HUES64 (cell line): ENCODE data around the gene AMBRA1.
A peak's percentile ranks its signal among the peaks of the same experiment; 100 is the strongest.

Source experiments
- H3K27ac ChIP-seq: 2 replicates; pipeline ENCODE4 v1.7.0; 2013; ENCODE audit warnings: low read depth, low read length, inconsistent platforms
- H3K27me3 ChIP-seq: 2 replicates; pipeline ENCODE4 v1.6.1; 2013; ENCODE audit warnings: mild to moderate bottlenecking, low read length; ENCODE audit not compliant: insufficient read depth
- H3K36me3 ChIP-seq: 2 replicates; pipeline ENCODE4 v1.6.1; 2013; ENCODE audit warnings: mild to moderate bottlenecking, low read length; ENCODE audit not compliant: insufficient read depth
- H3K4me1 ChIP-seq: 2 replicates; pipeline ENCODE4 v1.6.1; 2013; ENCODE audit warnings: mild to moderate bottlenecking, low read length, moderate library complexity; ENCODE audit not compliant: insufficient read depth
- H3K4me3 ChIP-seq: 2 replicates; pipeline ENCODE4 v1.5.1; 2013; ENCODE audit warnings: mild to moderate bottlenecking, low read length, moderate library complexity
- H3K9ac ChIP-seq: 2 replicates; pipeline ENCODE4 v1.6.1; 2013; ENCODE audit warnings: mild to moderate bottlenecking, low read depth, low read length
- H3K9me3 ChIP-seq: 2 replicates; pipeline ENCODE4 v1.6.1; 2013; ENCODE audit warnings: low read depth, low read length; ENCODE audit not compliant: insufficient read depth
- WGBS: fragments of 150-250, 120-280 bp; methylation state at CpG from one replicate; pipeline ENCODE4 v1.1.7; 2013; ENCODE audit warnings: missing lambda C conversion rate; 5-methylcytosine and 5-hydroxymethylcytosine counted together

Gene AMBRA1

GRCh38 chr11:46402957-46403902, 190.6 kb downstream of the AMBRA1 start:
- H3K4me3 ChIP-seq = no peak overlapping the region
- H3K27ac ChIP-seq = no peak overlapping the region
- no peaks in the 10 kb centered on the region for H3K9me3 ChIP-seq
- H3K27me3 ChIP-seq = no peaks in the 10 kb centered on the region
- no peak overlapping the region for H3K9ac ChIP-seq
- H3K36me3 ChIP-seq = peaks cover 32% of the 10 kb centered on the region
- 88% methylated on average over 6 of the region's 6 CpGs for WGBS
- no peaks in the 10 kb centered on the region for H3K4me1 ChIP-seq

- Histone ChIP-seq H3K36me3 (peaks cover 13% of the 10 kb centered on the region), H3K27me3 (peaks cover 13% of the 10 kb centered on the region), H3K4me1 (no peaks in the 10 kb centered on the region), H3K4me3 (no peak overlapping the region), H3K9me3 (no peaks in the 10 kb centered on the region), H3K27ac (no peak overlapping the region), H3K9ac (no peak overlapping the region; the same call in 1 of the 2 replicates)
- 95% methylated on average over 19 of the region's 19 CpGs for WGBS
These were observed 196.3 kb downstream of the AMBRA1 start for GRCh38 chr11:46397526-46397925.

- Histone ChIP-seq H3K4me1 (peaks cover 5% of the 10 kb centered on the region), H3K4me3 (no peak overlapping the region), H3K9me3 (no peaks in the 10 kb centered on the region), H3K9ac (no peak overlapping the region), H3K27ac (no peak overlapping the region), H3K27me3 (peaks cover 51% of the 10 kb centered on the region), H3K36me3 (peaks cover 12% of the 10 kb centered on the region)
- 93% methylated on average over 4 of the region's 4 CpGs for WGBS
These were observed 200.1 kb downstream of the AMBRA1 start for GRCh38 chr11:46393759-46394158.

GRCh38 chr11:46393231-46393616, 200.6 kb downstream of the AMBRA1 start:
- Histone ChIP-seq H3K4me1 (peaks cover 10% of the 10 kb centered on the region), H3K36me3 (peaks cover 12% of the 10 kb centered on the region), H3K9ac (no peak overlapping the region), H3K9me3 (no peaks in the 10 kb centered on the region), H3K27me3 (peaks cover 56% of the 10 kb centered on the region), H3K4me3 (peak overlapping the region; percentile 53), H3K27ac (no peak overlapping the region)
- 61% methylated on average over 3 of the region's 4 CpGs for WGBS

GRCh38 chr11:46392421-46393230, 201.2 kb downstream of the AMBRA1 start:
- Histone ChIP-seq H3K9me3 (no peaks in the 10 kb centered on the region), H3K27me3 (peaks cover 62% of the 10 kb centered on the region), H3K4me1 (peaks cover 15% of the 10 kb centered on the region), H3K36me3 (peaks cover 6% of the 10 kb centered on the region), H3K4me3 (peak overlapping the region; percentile 53), H3K27ac (no peak overlapping the region), H3K9ac (no peak overlapping the region)
- WGBS = 2% methylated on average over 71 of the region's 71 CpGs

GRCh38 chr11:46391578-46392420, 202.0 kb downstream of the AMBRA1 start, which contains the start of gene CHRM4:
TSS of gene CHRM4 (minus strand) at chr11:46391776. CDS start at chr11:46386557, 5,219 bp downstream.
- Histone ChIP-seq H3K4me3 (peak within 1 kb of the TSS; percentile 60), H3K4me1 (peaks cover 16% of the 10 kb centered on the region), H3K9ac (no peak within 1 kb of the TSS), H3K27ac (no peak within 1 kb of the TSS), H3K36me3 (no peaks in the 10 kb centered on the region), H3K9me3 (no peaks in the 10 kb centered on the region), H3K27me3 (peaks cover 70% of the 10 kb centered on the region)
- under 1% methylated on average over 123 of the region's 123 CpGs for WGBS

GRCh38 chr11:46391186-46391577, 202.6 kb downstream of the AMBRA1 start:
- H3K27ac ChIP-seq = no peak overlapping the region
- H3K9me3 ChIP-seq = no peaks in the 10 kb centered on the region
- no peaks in the 10 kb centered on the region for H3K36me3 ChIP-seq
- 6% methylated on average over 31 of the region's 31 CpGs for WGBS
- peaks cover 76% of the 10 kb centered on the region for H3K27me3 ChIP-seq
- H3K4me3 ChIP-seq = peak overlapping the region; percentile 53
- H3K4me1 ChIP-seq = peaks cover 16% of the 10 kb centered on the region
- H3K9ac ChIP-seq = no peak overlapping the region

- H3K4me3 ChIP-seq = peak overlapping the region; percentile 60
- 9% methylated on average over 49 of the region's 49 CpGs for WGBS
- peaks cover 79% of the 10 kb centered on the region for H3K27me3 ChIP-seq
- H3K9me3 ChIP-seq = no peaks in the 10 kb centered on the region
- no peak overlapping the region for H3K27ac ChIP-seq
- H3K4me1 ChIP-seq = peaks cover 16% of the 10 kb centered on the region
- H3K36me3 ChIP-seq = no peaks in the 10 kb centered on the region
- no peak overlapping the region for H3K9ac ChIP-seq
These were observed 203.3 kb downstream of the AMBRA1 start for GRCh38 chr11:46390331-46391171.

- H3K27me3 ChIP-seq = peaks cover 79% of the 10 kb centered on the region
- H3K36me3 ChIP-seq = no peaks in the 10 kb centered on the region
- WGBS = 3% methylated on average over 80 of the region's 80 CpGs
- H3K9ac ChIP-seq = no peak overlapping the region
- H3K4me3 ChIP-seq = peak overlapping the region; percentile 60
- no peak overlapping the region for H3K27ac ChIP-seq
- H3K9me3 ChIP-seq = no peaks in the 10 kb centered on the region
- peaks cover 16% of the 10 kb centered on the region for H3K4me1 ChIP-seq
These were observed 204.1 kb downstream of the AMBRA1 start for GRCh38 chr11:46389450-46390330.
